IMR-90 (cell line): ENCODE results near the gene SMC2. TPM values are rescaled to one million over a fixed set of nuclear protein-coding genes. Genes with fewer than 3 reads are reported as not detected.

Source experiments
- ATAC-seq: fragments of 200-7000 bp; cut with Tn5 transposase; 2 replicates; pipeline ENCODE4 v1.9.1; 2020; ENCODE audit warnings: low read depth, mild to moderate bottlenecking, moderate library complexity
- BruUV-seq: library from RNA; stranded (reverse); fragments of 400-500 nt; replicated peaks from 2 replicates; lab custom pipeline; 2021; lab: Mats Ljungman, UMichigan
- CTCF ChIA-PET: fragments of 300-600 bp; formaldehyde crosslinking; extraction: SDS; loops from one replicate; lab custom pipeline; 2021; ENCODE audit warnings: antibody characterized with exemption; lab: Yijun Ruan, JAX
- POLR2A ChIA-PET: fragments of 300-600 bp; sonication (Branson Sonifier 250); formaldehyde crosslinking; loops from one replicate; lab custom pipeline; 2022; ENCODE audit warnings: antibody characterized with exemption; ENCODE audit not compliant: unreplicated experiment; lab: Charles Lee
- DNase-seq: peaks from one replicate; pipeline ENCODE4 v3.0.0; 2013
- H2AFZ ChIP-seq: replicated peaks from 2 replicates; pipeline ENCODE3; 2013; ENCODE audit warnings: low read length, mild to moderate bottlenecking; ENCODE audit not compliant: poor library complexity
- H2AK5ac ChIP-seq: 2 replicates; pipeline ENCODE4 v1.6.1; 2013; ENCODE audit warnings: low read depth, low read length, inconsistent platforms
- H2AK9ac ChIP-seq: replicated peaks from 2 replicates; pipeline ENCODE3; 2013; ENCODE audit warnings: mild to moderate bottlenecking, low read depth, low read length, moderate library complexity; ENCODE audit not compliant: poor library complexity
- H2BK120ac ChIP-seq: 2 replicates; pipeline ENCODE4 v1.6.1; 2013; ENCODE audit warnings: low read depth, low read length, inconsistent platforms
- H2BK15ac ChIP-seq: 3 replicates; pipeline ENCODE4 v1.6.1; 2013; ENCODE audit warnings: low read depth, low read length, inconsistent platforms
- H2BK20ac ChIP-seq: 2 replicates; pipeline ENCODE4 v1.6.1; 2013; ENCODE audit warnings: low read depth, mild to moderate bottlenecking, inconsistent platforms, low read length, moderate library complexity
- H2BK5ac ChIP-seq: 2 replicates; pipeline ENCODE4 v1.6.1; 2013; ENCODE audit warnings: mild to moderate bottlenecking, low read depth, low read length, inconsistent platforms; ENCODE audit not compliant: poor library complexity, severe bottlenecking
- H3K14ac ChIP-seq: replicated peaks from 2 replicates; pipeline ENCODE4 v1.6.1; 2013; ENCODE audit warnings: low read depth, low read length, inconsistent platforms
- H3K18ac ChIP-seq: 2 replicates; pipeline ENCODE4 v1.6.1; 2013; ENCODE audit warnings: low read depth, low read length, control low read depth
- H3K23ac ChIP-seq: 2 replicates; pipeline ENCODE4 v1.6.1; 2013; ENCODE audit warnings: low read depth, low read length, inconsistent platforms
- H3K27ac ChIP-seq: 2 replicates; pipeline ENCODE4 v1.5.1; 2013; ENCODE audit warnings: mild to moderate bottlenecking, control low read depth, low read length; ENCODE audit not compliant: insufficient read depth
- H3K27me3 ChIP-seq: 2 replicates; pipeline ENCODE4 v1.6.1; 2013; ENCODE audit warnings: low read length; ENCODE audit not compliant: control insufficient read depth, insufficient read depth
- H3K36me3 ChIP-seq: 2 replicates; pipeline ENCODE4 v1.6.1; 2013; ENCODE audit warnings: low read length, mixed read lengths; ENCODE audit not compliant: control insufficient read depth, insufficient read depth
- H3K4ac ChIP-seq: 2 replicates; pipeline ENCODE4 v1.6.1; 2013; ENCODE audit warnings: low read depth, low read length, inconsistent platforms
- H3K4me1 ChIP-seq: 2 replicates; pipeline ENCODE4 v1.6.1; 2013; ENCODE audit warnings: low read length, mixed read lengths; ENCODE audit not compliant: control insufficient read depth, insufficient read depth
- H3K4me2 ChIP-seq: 2 replicates; pipeline ENCODE4 v1.6.1; 2013; ENCODE audit warnings: low read depth, mild to moderate bottlenecking, control low read depth, low read length, moderate library complexity
- H3K4me3 ChIP-seq: 2 replicates; pipeline ENCODE4 v1.5.1; 2013; ENCODE audit warnings: low read depth, mild to moderate bottlenecking, control low read depth, low read length, moderate library complexity; ENCODE audit not compliant: insufficient read depth
- H3K56ac ChIP-seq: 2 replicates; pipeline ENCODE4 v1.6.1; 2013; ENCODE audit warnings: low read length, inconsistent platforms; ENCODE audit not compliant: insufficient read depth; ENCODE audit errors: extremely low read depth
- H3K79me1 ChIP-seq, 2 experiments: 2 replicates each; pipeline ENCODE4 v1.6.1; 2013; ENCODE audit warnings: low read length in 2 of 2, inconsistent platforms in 1 of 2, low read depth in 1 of 2
- H3K9ac ChIP-seq: 2 replicates; pipeline ENCODE4 v1.6.1; 2013; ENCODE audit warnings: low read depth, low read length, control low read depth
- H3K9me1 ChIP-seq: 2 replicates; pipeline ENCODE4 v1.6.1; 2013; ENCODE audit warnings: low read length, inconsistent platforms; ENCODE audit not compliant: insufficient read depth
- H3K9me3 ChIP-seq: 2 replicates; pipeline ENCODE4 v1.6.1; 2013; ENCODE audit warnings: low read length; ENCODE audit not compliant: control insufficient read depth, insufficient read depth
- H4K20me1 ChIP-seq: 2 replicates; pipeline ENCODE4 v1.6.1; 2013; ENCODE audit warnings: low read length, inconsistent platforms; ENCODE audit not compliant: insufficient read depth
- H4K5ac ChIP-seq: 2 replicates; pipeline ENCODE4 v1.6.1; 2013; ENCODE audit warnings: mild to moderate bottlenecking, low read depth, low read length, control low read depth
- H4K8ac ChIP-seq, 2 experiments: 2 replicates each; pipeline ENCODE4 v1.6.1; 2013; ENCODE audit warnings: low read depth in 2 of 2, low read length in 2 of 2, control low read depth in 1 of 2, inconsistent platforms in 1 of 2
- H4K91ac ChIP-seq: 2 replicates; pipeline ENCODE4 v1.6.1; 2013; ENCODE audit warnings: low read depth, low read length, inconsistent platforms; ENCODE audit not compliant: insufficient read depth
- FOS ChIP-seq: fragments of 150-350 bp; IDR thresholded peaks from 2 replicates; pipeline ENCODE4 v1.6.1; 2016; ENCODE audit warnings: low read depth, low read length
- MAFK ChIP-seq: IDR thresholded peaks from 2 replicates; pipeline ENCODE4 v1.6.1; 2012; ENCODE audit warnings: low read depth, low read length, improper control_type of control experiment
- SMC3 ChIP-seq: fragments of 150-350 bp; IDR thresholded peaks from 2 replicates; pipeline ENCODE4 v1.6.1; 2016; ENCODE audit warnings: low read depth, mild to moderate bottlenecking, antibody characterized with exemption, low read length, moderate library complexity
- WGBS, 2 experiments: methylation state at CpG; one replicate each; pipeline versions ENCODE4 v1.1.5 to v1.1.7; 2013; ENCODE audit warnings: missing lambda C conversion rate in 2 of 2; ENCODE audit not compliant: insufficient read length in 1 of 2; ENCODE audit errors: extremely low coverage in 2 of 2; 5-methylcytosine and 5-hydroxymethylcytosine counted together
- dilution Hi-C: fragments of 300-500 bp; cut with HindIII; formaldehyde crosslinking; loops from one replicate; pipeline ENCODE4 v1.14.3; 2018; ENCODE audit warnings: low sequenced_read_pairs; ENCODE audit not compliant: unreplicated experiment
- in situ Hi-C: fragments of 300-500 bp; cut with MboI; formaldehyde crosslinking; loops from 3 replicates; pipeline ENCODE4 v1.14.3; 2019; ENCODE audit warnings: low sequenced_read_pairs, inconsistent platforms, mixed read lengths
- intact Hi-C: fragments of 100-400 bp; cut with micrococcal nuclease; formaldehyde crosslinking; loops from 2 replicates; pipeline ENCODE4 v1.10.0; 2022
- polyA plus RNA-seq, 3 experiments: library from polyadenylated mRNA; depleted of rRNA; stranded (reverse); fragments of >200 nt; gene quantifications; 2 replicates each; pipeline ENCODE4 v1.2.3, GENCODE V29; 2012; ENCODE audit warnings: low replicate concordance in 1 of 3
- total RNA-seq: library from RNA; depleted of rRNA; stranded (reverse); fragments of >200 nt; gene quantifications from 2 replicates; pipeline ENCODE4 v1.2.3, GENCODE V29; 2012

SMC2 gene
- total and polyA plus RNA-seq, 2 of the 4 experiments (the other 2 are of a cell fraction) = 4.9 to 12.4 TPM

DNA sequence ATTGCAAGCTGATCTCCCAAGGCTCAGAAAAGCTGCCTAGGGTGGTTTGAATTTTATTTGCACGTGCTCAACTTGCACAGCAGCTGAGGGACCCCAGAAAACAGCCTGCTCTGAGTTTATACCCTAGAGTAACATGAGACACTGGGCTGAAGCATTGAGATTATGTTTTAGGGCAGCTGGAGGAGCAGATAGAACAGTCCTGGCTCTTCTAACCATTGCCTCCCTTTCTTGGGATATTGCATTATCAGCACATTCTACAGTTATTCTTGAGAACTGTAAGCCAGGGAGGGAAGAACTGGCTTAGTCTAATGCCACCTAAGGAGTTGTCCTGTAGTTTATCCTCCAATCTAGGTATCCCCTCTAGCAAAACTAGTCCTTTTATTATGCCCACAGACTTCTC, 10.3 kb downstream of the SMC2 start:
- Histone ChIP-seq H4K5ac (no peak overlapping the region), H2BK5ac (no peak overlapping the region), H4K8ac (no peak overlapping the region), H3K23ac (no peak overlapping the region), H3K9me1 (peaks cover 4% of the 10 kb centered on the region; the same call in 1 of the 2 replicates), H3K27me3 (no peaks in the 10 kb centered on the region), H3K27ac (no peak overlapping the region), H3K4me1 (no peaks in the 10 kb centered on the region), H4K20me1 (no peaks in the 10 kb centered on the region), H3K36me3 (peaks cover 7% of the 10 kb centered on the region), H3K56ac (no peak overlapping the region), H2AFZ (no peak overlapping the region), H3K9me3 (no peaks in the 10 kb centered on the region), H2AK9ac (no peak overlapping the region), H4K91ac (no peak overlapping the region), H2BK15ac (no peak overlapping the region), H3K14ac (no peak overlapping the region), H3K4me2 (no peak overlapping the region), H3K18ac (no peak overlapping the region), H3K9ac (no peak overlapping the region), H3K4me3 (no peak overlapping the region), H2BK120ac (no peak overlapping the region), H2AK5ac (no peak overlapping the region), H2BK20ac (no peak overlapping the region), H3K4ac (no peak overlapping the region), H3K79me1 (no peaks in the 10 kb centered on the region; a peak in 1 of 4 replicates)
- POLR2A ChIA-PET = no interaction called here
- CTCF ChIA-PET = no interaction called here
- peak; percentile 82 for TF ChIP-seq MAFK
- no peak for TF ChIP-seq SMC3
- no peak for TF ChIP-seq FOS
- intact Hi-C loops = no loop called here
- ATAC-seq = no peak
- in situ Hi-C loops = no loop called here
- DNase-seq = no peak
- 75% methylated on average over 1 of the region's 1 CpG; no CpG with 5 or more reads in 1 of the 2 experiments for WGBS, 2 experiments
- dilution Hi-C loops = no loop called here
- no TSS peak for BruUV-seq
